OCI-LY1 (cell line): Measurements from ENCODE around the gene FAM53B.

Source experiments
- H2AFZ ChIP-seq: fragments of 200-600 bp; sonication (generic), shearing (Covaris generic); 2 replicates; pipeline ENCODE4 v1.6.0; 2014; ENCODE audit warnings: antibody characterized with exemption, mild to moderate bottlenecking, low read length
- H3F3A ChIP-seq: fragments of 200-600 bp; sonication (generic), shearing (Covaris generic); 2 replicates; pipeline ENCODE4 v1.6.0; 2014; ENCODE audit warnings: mild to moderate bottlenecking, antibody characterized with exemption, low read length, moderate library complexity; ENCODE audit not compliant: insufficient read depth
- H3K27ac ChIP-seq: fragments of 200-600 bp; sonication (generic); 2 replicates; pipeline ENCODE4 v1.5.1; 2014; ENCODE audit warnings: low read length, mixed run types, mild to moderate bottlenecking, low read depth; ENCODE audit not compliant: poor library complexity, severe bottlenecking
- H3K27me3 ChIP-seq: fragments of 200-600 bp; sonication (generic); 2 replicates; pipeline ENCODE4 v1.6.0; 2014; ENCODE audit warnings: antibody characterized with exemption, mild to moderate bottlenecking, low read length, moderate library complexity; ENCODE audit not compliant: insufficient read depth
- H3K36me3 ChIP-seq: fragments of 200-600 bp; sonication (generic); 2 replicates; pipeline ENCODE4 v1.6.1; 2014; ENCODE audit warnings: mild to moderate bottlenecking, antibody characterized with exemption, low read length, moderate library complexity, mixed read lengths; ENCODE audit not compliant: insufficient read depth
- H3K4me1 ChIP-seq: fragments of 200-600 bp; sonication (generic); 2 replicates; pipeline ENCODE4 v1.5.1; 2014; ENCODE audit warnings: mild to moderate bottlenecking, low read length, moderate library complexity; ENCODE audit not compliant: insufficient read depth, severe bottlenecking
- H3K4me2 ChIP-seq: fragments of 200-600 bp; sonication (generic), shearing (Covaris generic); 2 replicates; pipeline ENCODE4 v1.6.1; 2014; ENCODE audit warnings: low read length
- H3K4me3 ChIP-seq: fragments of 200-600 bp; sonication (generic); 2 replicates; pipeline ENCODE4 v1.5.1; 2014; ENCODE audit warnings: low read length, low read depth, mild to moderate bottlenecking, mixed read lengths; ENCODE audit not compliant: poor library complexity, severe bottlenecking
- H3K79me2 ChIP-seq: fragments of 200-600 bp; shearing (Covaris generic); 2 replicates; pipeline ENCODE4 v1.6.1; 2016; ENCODE audit warnings: mixed run types, low read length, mixed read lengths; ENCODE audit not compliant: insufficient read depth
- H3K9ac ChIP-seq: fragments of 200-600 bp; sonication (generic), shearing (Covaris generic); 2 replicates; pipeline ENCODE4 v1.6.1; 2014; ENCODE audit warnings: mild to moderate bottlenecking, low read length, mixed read lengths
- H3K9me2 ChIP-seq: fragments of 200-600 bp; sonication (generic), shearing (Covaris generic); 2 replicates; pipeline ENCODE4 v1.6.1; 2014; ENCODE audit warnings: low read depth, mild to moderate bottlenecking, low read length, mixed read lengths
- H3K9me3 ChIP-seq: fragments of 200-600 bp; shearing (Covaris generic); 2 replicates; pipeline ENCODE4 v1.6.1; 2014; ENCODE audit warnings: low read length, mixed read lengths
- H4K20me1 ChIP-seq: fragments of 200-600 bp; sonication (generic), shearing (Covaris generic); 2 replicates; pipeline ENCODE4 v1.6.0; 2016; ENCODE audit warnings: mild to moderate bottlenecking, low read length; ENCODE audit not compliant: insufficient read depth
- CTCF ChIP-seq: fragments of 200-600 bp; sonication (generic), shearing (Covaris generic); IDR thresholded peaks from 2 replicates; pipeline ENCODE4 v1.5.1; 2017; ENCODE audit warnings: mild to moderate bottlenecking, antibody characterized with exemption, low read length, moderate library complexity, mixed read lengths
- EZH2 ChIP-seq: fragments of 200-600 bp; sonication (generic), shearing (Covaris generic); IDR thresholded peaks from 2 replicates; pipeline ENCODE4 v1.8.0; 2017; ENCODE audit warnings: borderline replicate concordance, mixed run types, mild to moderate bottlenecking, antibody characterized with exemption, low read length, moderate library complexity, mixed read lengths

Gene FAM53B

GRCh38 chr10:124692100-124692446, 52.1 kb downstream of the FAM53B start:
- no peaks in the 10 kb centered on the region for H3K27me3 ChIP-seq
- H3K27ac ChIP-seq, result no peak overlapping the region
- H3K4me2 ChIP-seq, result no peak overlapping the region
- no peaks in the 10 kb centered on the region for H3F3A ChIP-seq
- no peaks in the 10 kb centered on the region for H3K79me2 ChIP-seq
- peaks cover 84% of the 10 kb centered on the region for H3K36me3 ChIP-seq
- H3K4me1 ChIP-seq, result peaks cover 29% of the 10 kb centered on the region
- no peaks in the 10 kb centered on the region for H4K20me1 ChIP-seq
- H2AFZ ChIP-seq, result no peak overlapping the region
- H3K9me2 ChIP-seq, result no peaks in the 10 kb centered on the region
- no peak for TF ChIP-seq EZH2
- TF ChIP-seq CTCF, result no peak
- no peak overlapping the region for H3K4me3 ChIP-seq
- H3K9me3 ChIP-seq, result no peaks in the 10 kb centered on the region
- H3K9ac ChIP-seq, result no peak overlapping the region

GRCh38 chr10:124691421-124692099, 52.6 kb downstream of the FAM53B start:
- Histone ChIP-seq H3K79me2 (no peaks in the 10 kb centered on the region), H3K4me2 (no peak overlapping the region), H3K9me3 (no peaks in the 10 kb centered on the region), H2AFZ (no peak overlapping the region), H3K36me3 (peaks cover 85% of the 10 kb centered on the region), H3K4me3 (no peak overlapping the region), H3F3A (no peaks in the 10 kb centered on the region), H3K9ac (no peak overlapping the region), H3K27ac (no peak overlapping the region), H3K4me1 (peaks cover 29% of the 10 kb centered on the region), H3K27me3 (no peaks in the 10 kb centered on the region), H3K9me2 (no peaks in the 10 kb centered on the region), H4K20me1 (no peaks in the 10 kb centered on the region)
- TF ChIP-seq CTCF (no peak), EZH2 (no peak)

- H3K79me2 ChIP-seq, result no peaks in the 10 kb centered on the region
- H4K20me1 ChIP-seq, result no peaks in the 10 kb centered on the region
- H3K27ac ChIP-seq, result no peak overlapping the region
These were observed 53.2 kb downstream of the FAM53B start for GRCh38 chr10:124691002-124691401.

More at GRCh38 chr10:124691002-124691401, 53.2 kb downstream of the FAM53B start:
- TF ChIP-seq EZH2 (no peak), CTCF (no peak)
- Histone ChIP-seq H3K4me1 (peaks cover 29% of the 10 kb centered on the region), H3K9ac (no peak overlapping the region), H3K36me3 (peaks cover 85% of the 10 kb centered on the region), H3K4me3 (no peak overlapping the region), H3K9me2 (no peaks in the 10 kb centered on the region), H3K27me3 (no peaks in the 10 kb centered on the region), H3F3A (no peaks in the 10 kb centered on the region), H3K4me2 (no peak overlapping the region), H3K9me3 (no peaks in the 10 kb centered on the region), H2AFZ (no peak overlapping the region)
